ENCODE measurements around the gene OR10P1.
"Not testable (repeated sequence)": the region's sequence is repeated elsewhere in the genome, so short reads cannot be mapped to it uniquely, and the experiment has no call there.

The OR10P1 gene
- total RNA-seq = 0 reads per million in 9 experiments

GRCh38 chr12:55636853-55637252 is at the start of gene OR10P1:
TSS of gene OR10P1 (plus strand) at chr12:55636892. CDS start at chr12:55636892, 0 bp downstream.
- peaks cover 0 to 10% of the 10 kb centered on the region in 2 donors for H3K4me1 Mint-ChIP-seq (ENCODE audit: low read depth in 2 of 2)
- H3K9me3 Mint-ChIP-seq = no peaks in the 10 kb centered on the region
- H3K4me3 Mint-ChIP-seq = peak within 1 kb of the TSS; percentile 28 to 35
- no peak for DNase-seq
- H3K36me3 Mint-ChIP-seq (ENCODE audit: insufficient read depth) = no peaks in the 10 kb centered on the region
- H3K27me3 Mint-ChIP-seq = peaks cover 23 to 53% of the 10 kb centered on the region in 2 donors
- ATAC-seq (replicated peaks) = no peak
- no peak within 1 kb of the TSS for H3K27ac Mint-ChIP-seq

- H3K27me3 Mint-ChIP-seq = peaks cover 62 to 70% of the 10 kb centered on the region in 2 donors
- H3K36me3 Mint-ChIP-seq (ENCODE audit: insufficient read depth); DNase-seq; H3K27ac Mint-ChIP-seq; ATAC-seq (replicated peaks); H3K4me1 Mint-ChIP-seq (ENCODE audit: low read depth in 2 of 2); H3K4me3 Mint-ChIP-seq: not testable (repeated sequence)
- H3K9me3 Mint-ChIP-seq = peaks cover 3 to 15% of the 10 kb centered on the region in 2 donors
These were observed 46.5 kb upstream of the OR10P1 start for GRCh38 chr12:55590152-55590551.

- H3K4me3 Mint-ChIP-seq = no peak overlapping the region
- no peak overlapping the region for H3K27ac Mint-ChIP-seq
- no peaks in the 10 kb centered on the region for H3K4me1 Mint-ChIP-seq (ENCODE audit: low read depth in 2 of 2)
- H3K27me3 Mint-ChIP-seq = peaks cover 43 to 56% of the 10 kb centered on the region in 2 donors
- no peaks in the 10 kb centered on the region for H3K36me3 Mint-ChIP-seq (ENCODE audit: insufficient read depth)
- no peak for DNase-seq
- ATAC-seq (replicated peaks) = no peak
- no peaks in the 10 kb centered on the region for H3K9me3 Mint-ChIP-seq
These were observed 28.7 kb upstream of the OR10P1 start for GRCh38 chr12:55607821-55608594.

- no peak overlapping the region for H3K4me3 Mint-ChIP-seq
- peaks cover 48 to 73% of the 10 kb centered on the region in 2 donors for H3K27me3 Mint-ChIP-seq
- no peak overlapping the region for H3K27ac Mint-ChIP-seq
- no peaks in the 10 kb centered on the region for H3K4me1 Mint-ChIP-seq (ENCODE audit: low read depth in 2 of 2)
- DNase-seq (no peak), ATAC-seq (replicated peaks) (no peak)
- peaks cover 0 to 5% of the 10 kb centered on the region in 2 donors for H3K9me3 Mint-ChIP-seq
- no peaks in the 10 kb centered on the region for H3K36me3 Mint-ChIP-seq (ENCODE audit: insufficient read depth)
These were observed 26.1 kb upstream of the OR10P1 start for GRCh38 chr12:55610598-55610997.

- DNase-seq = no peak
- Mint-ChIP-seq H3K9me3 (peaks cover 0 to 5% of the 10 kb centered on the region in 2 donors), H3K4me1 (ENCODE audit: low read depth in 2 of 2) (no peaks in the 10 kb centered on the region), H3K4me3 (no peak overlapping the region), H3K27ac (no peak overlapping the region), H3K27me3 (peaks cover 54 to 80% of the 10 kb centered on the region in 2 donors), H3K36me3 (ENCODE audit: insufficient read depth) (no peaks in the 10 kb centered on the region)
- no peak for ATAC-seq (replicated peaks)
These were observed 24.0 kb upstream of the OR10P1 start for GRCh38 chr12:55612646-55613045.

GRCh38 chr12:55614764-55615163 is 21.9 kb upstream of the OR10P1 start:
- no peak for DNase-seq
- ATAC-seq (replicated peaks) = no peak
- H3K4me3 Mint-ChIP-seq = no peak overlapping the region
- H3K36me3 Mint-ChIP-seq (ENCODE audit: insufficient read depth) = no peaks in the 10 kb centered on the region
- no peak overlapping the region for H3K27ac Mint-ChIP-seq
- no peaks in the 10 kb centered on the region for H3K4me1 Mint-ChIP-seq (ENCODE audit: low read depth in 2 of 2)
- H3K9me3 Mint-ChIP-seq = peaks cover 0 to 5% of the 10 kb centered on the region in 2 donors
- H3K27me3 Mint-ChIP-seq = peaks cover 52 to 67% of the 10 kb centered on the region in 2 donors

GRCh38 chr12:55619354-55620138 is 17.1 kb upstream of the OR10P1 start:
- Mint-ChIP-seq H3K4me3 (no peak overlapping the region), H3K27ac (no peak overlapping the region), H3K4me1 (ENCODE audit: low read depth in 2 of 2) (no peaks in the 10 kb centered on the region), H3K9me3 (peaks cover 0 to 5% of the 10 kb centered on the region in 2 donors), H3K27me3 (peaks cover 32 to 34% of the 10 kb centered on the region in 2 donors), H3K36me3 (ENCODE audit: insufficient read depth) (no peaks in the 10 kb centered on the region)
- DNase-seq (peak; percentile 67 to 70 (median 69)), ATAC-seq (replicated peaks) (peak; percentile 97)

GRCh38 chr12:55624056-55624455 is 12.6 kb upstream of the OR10P1 start:
- Mint-ChIP-seq H3K4me3 (no peak overlapping the region), H3K4me1 (ENCODE audit: low read depth in 2 of 2) (no peaks in the 10 kb centered on the region), H3K27ac (no peak overlapping the region), H3K36me3 (ENCODE audit: insufficient read depth) (no peaks in the 10 kb centered on the region), H3K9me3 (no peaks in the 10 kb centered on the region), H3K27me3 (no peaks in the 10 kb centered on the region)
- ATAC-seq (replicated peaks) (no peak), DNase-seq (no peak)

- no peak overlapping the region for H3K27ac Mint-ChIP-seq
- no peaks in the 10 kb centered on the region for H3K9me3 Mint-ChIP-seq
- no peaks in the 10 kb centered on the region for H3K4me1 Mint-ChIP-seq (ENCODE audit: low read depth in 2 of 2)
- no peaks in the 10 kb centered on the region for H3K36me3 Mint-ChIP-seq (ENCODE audit: insufficient read depth)
- no peak overlapping the region for H3K4me3 Mint-ChIP-seq
- ATAC-seq (replicated peaks) (no peak), DNase-seq (no peak)
- no peaks in the 10 kb centered on the region for H3K27me3 Mint-ChIP-seq
These were observed 10.5 kb upstream of the OR10P1 start for GRCh38 chr12:55626154-55626553.

GRCh38 chr12:55629058-55629841 is 7.4 kb upstream of the OR10P1 start:
- peaks cover 7 to 19% of the 10 kb centered on the region in 2 donors for H3K27me3 Mint-ChIP-seq
- no peak overlapping the region for H3K4me3 Mint-ChIP-seq
- no peaks in the 10 kb centered on the region for H3K9me3 Mint-ChIP-seq
- no peak for DNase-seq
- no peaks in the 10 kb centered on the region for H3K4me1 Mint-ChIP-seq (ENCODE audit: low read depth in 2 of 2)
- no peak for ATAC-seq (replicated peaks)
- H3K27ac Mint-ChIP-seq = no peak overlapping the region
- no peaks in the 10 kb centered on the region for H3K36me3 Mint-ChIP-seq (ENCODE audit: insufficient read depth)

GRCh38 chr12:55631056-55631455 is 5.6 kb upstream of the OR10P1 start:
- DNase-seq (no peak), ATAC-seq (replicated peaks) (no peak)
- Mint-ChIP-seq H3K9me3 (no peaks in the 10 kb centered on the region), H3K27ac (no peak overlapping the region), H3K27me3 (peaks cover 7 to 19% of the 10 kb centered on the region in 2 donors), H3K36me3 (ENCODE audit: insufficient read depth) (no peaks in the 10 kb centered on the region), H3K4me1 (ENCODE audit: low read depth in 2 of 2) (no peaks in the 10 kb centered on the region), H3K4me3 (no peak overlapping the region)

GRCh38 chr12:55631733-55632132 is 5.0 kb upstream of the OR10P1 start:
- Mint-ChIP-seq H3K36me3 (ENCODE audit: insufficient read depth) (no peaks in the 10 kb centered on the region), H3K27me3 (peaks cover 7 to 24% of the 10 kb centered on the region in 2 donors), H3K4me3 (no peak overlapping the region), H3K9me3 (no peaks in the 10 kb centered on the region), H3K4me1 (ENCODE audit: low read depth in 2 of 2) (no peaks in the 10 kb centered on the region), H3K27ac (no peak overlapping the region)
- no peak for ATAC-seq (replicated peaks)
- no peak for DNase-seq

GRCh38 chr12:55633151-55633550 is 3.5 kb upstream of the OR10P1 start:
- ATAC-seq (replicated peaks) (no peak), DNase-seq (no peak)
- peaks cover 17 to 38% of the 10 kb centered on the region in 2 donors for H3K27me3 Mint-ChIP-seq
- no peaks in the 10 kb centered on the region for H3K9me3 Mint-ChIP-seq
- peaks cover 0 to 10% of the 10 kb centered on the region in 2 donors for H3K4me1 Mint-ChIP-seq (ENCODE audit: low read depth in 2 of 2)
- no peak overlapping the region for H3K27ac Mint-ChIP-seq
- H3K36me3 Mint-ChIP-seq (ENCODE audit: insufficient read depth) = no peaks in the 10 kb centered on the region
- no peak overlapping the region for H3K4me3 Mint-ChIP-seq

Data from effector memory CD8-positive, alpha-beta T cell (primary cell).